IPS-20b (cell line): ENCODE measurements around the gene MCUR1.
"Not testable (repeated sequence)": the region's sequence is repeated elsewhere in the genome, so short reads cannot be mapped to it uniquely, and the experiment has no call there.

Source experiments
- H3K27ac ChIP-seq: one replicate; pipeline ENCODE4 v1.5.1; 2013; ENCODE audit warnings: low read length
- H3K27me3 ChIP-seq: 2 replicates; pipeline ENCODE4 v1.6.1; 2013; ENCODE audit warnings: mild to moderate bottlenecking, low read length, inconsistent platforms; ENCODE audit not compliant: insufficient read depth
- H3K36me3 ChIP-seq: 2 replicates; pipeline ENCODE4 v1.6.1; 2013; ENCODE audit warnings: low read depth, mild to moderate bottlenecking, inconsistent platforms, low read length, moderate library complexity; ENCODE audit not compliant: insufficient read depth
- H3K4me1 ChIP-seq: 2 replicates; pipeline ENCODE4 v1.6.1; 2013; ENCODE audit warnings: mild to moderate bottlenecking, control low read depth, inconsistent platforms, low read length, moderate library complexity; ENCODE audit not compliant: insufficient read depth
- H3K4me3 ChIP-seq: 2 replicates; pipeline ENCODE4 v1.5.1; 2013; ENCODE audit warnings: mild to moderate bottlenecking, low read length, inconsistent platforms
- H3K9ac ChIP-seq: 2 replicates; pipeline ENCODE4 v1.6.1; 2013; ENCODE audit warnings: low read depth, mild to moderate bottlenecking, inconsistent platforms, low read length, moderate library complexity
- H3K9me3 ChIP-seq: 2 replicates; pipeline ENCODE4 v1.6.1; 2013; ENCODE audit warnings: mild to moderate bottlenecking, low read depth, low read length, inconsistent platforms; ENCODE audit not compliant: insufficient read depth

MCUR1 gene

GRCh38 chr6:13847326-13848050, 33.1 kb upstream of the MCUR1 start:
- peak overlapping the region; percentile 39; the same call in 1 of the 2 replicates for H3K4me3 ChIP-seq
- no peak overlapping the region for H3K27ac ChIP-seq
- peak overlapping the region; percentile 33; the same call in 1 of the 2 replicates for H3K9ac ChIP-seq
- no peaks in the 10 kb centered on the region for H3K36me3 ChIP-seq
- H3K27me3 ChIP-seq = no peaks in the 10 kb centered on the region
- peaks cover 21% of the 10 kb centered on the region for H3K4me1 ChIP-seq
- H3K9me3 ChIP-seq = no peaks in the 10 kb centered on the region

- Histone ChIP-seq H3K27me3 (no peaks in the 10 kb centered on the region), H3K4me3 (peak overlapping the region; percentile 39; the same call in 1 of the 2 replicates), H3K9me3 (no peaks in the 10 kb centered on the region), H3K36me3 (no peaks in the 10 kb centered on the region), H3K27ac (no peak overlapping the region), H3K4me1 (peaks cover 21% of the 10 kb centered on the region), H3K9ac (peak overlapping the region; percentile 33; the same call in 1 of the 2 replicates)
Measured at GRCh38 chr6:13846841-13847240, 32.5 kb upstream of the MCUR1 start.

GRCh38 chr6:13841936-13842335, 27.6 kb upstream of the MCUR1 start:
- H3K36me3 ChIP-seq = no peaks in the 10 kb centered on the region
- H3K27ac ChIP-seq = no peak overlapping the region
- H3K9me3 ChIP-seq = no peaks in the 10 kb centered on the region
- H3K4me1 ChIP-seq = peaks cover 5% of the 10 kb centered on the region; the same call in 1 of the 2 replicates
- no peak overlapping the region for H3K9ac ChIP-seq
- H3K4me3 ChIP-seq = no peak overlapping the region
- no peaks in the 10 kb centered on the region for H3K27me3 ChIP-seq

GRCh38 chr6:13838616-13839015, 24.3 kb upstream of the MCUR1 start:
- Histone ChIP-seq H3K27ac (no peak overlapping the region), H3K4me3 (no peak overlapping the region), H3K9me3 (no peaks in the 10 kb centered on the region), H3K27me3 (no peaks in the 10 kb centered on the region), H3K4me1 (peaks cover 4% of the 10 kb centered on the region; the same call in 1 of the 2 replicates), H3K36me3 (no peaks in the 10 kb centered on the region), H3K9ac (no peak overlapping the region)

DNA sequence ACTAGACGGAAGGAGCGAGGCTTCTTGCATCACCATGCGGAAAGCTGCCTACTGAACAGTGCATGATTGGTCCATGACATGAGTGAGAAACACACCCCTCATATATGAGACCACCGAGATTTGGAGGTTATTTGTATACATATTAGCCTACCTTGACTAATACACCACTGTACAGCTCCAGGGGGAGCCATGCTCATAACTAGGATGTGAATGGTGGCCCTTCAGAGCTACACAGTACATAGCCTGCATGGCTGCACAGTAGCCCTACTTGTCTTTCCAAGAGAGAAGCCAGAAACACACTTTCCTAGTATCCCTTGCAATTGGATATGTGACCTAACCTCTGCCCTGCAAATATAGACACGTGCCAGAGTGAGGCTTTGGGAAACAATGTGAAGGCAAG, 21.8 kb upstream of the MCUR1 start:
- Histone ChIP-seq H3K9ac (no peak overlapping the region), H3K4me1 (no peaks in the 10 kb centered on the region), H3K9me3 (no peaks in the 10 kb centered on the region), H3K4me3 (no peak overlapping the region), H3K36me3 (no peaks in the 10 kb centered on the region), H3K27ac (no peak overlapping the region), H3K27me3 (no peaks in the 10 kb centered on the region)

GRCh38 chr6:13834790-13835189, 20.4 kb upstream of the MCUR1 start:
- no peaks in the 10 kb centered on the region for H3K4me1 ChIP-seq
- no peak overlapping the region for H3K9ac ChIP-seq
- no peak overlapping the region for H3K4me3 ChIP-seq
- H3K27ac ChIP-seq = no peak overlapping the region
- H3K27me3 ChIP-seq = no peaks in the 10 kb centered on the region
- H3K9me3 ChIP-seq = no peaks in the 10 kb centered on the region
- no peaks in the 10 kb centered on the region for H3K36me3 ChIP-seq

GRCh38 chr6:13834018-13834417, 19.7 kb upstream of the MCUR1 start:
- not testable (repeated sequence) for H3K4me1 ChIP-seq, H3K9me3 ChIP-seq, H3K36me3 ChIP-seq, H3K9ac ChIP-seq, H3K27ac ChIP-seq, H3K4me3 ChIP-seq, H3K27me3 ChIP-seq

- Histone ChIP-seq H3K4me1 (no peaks in the 10 kb centered on the region), H3K27ac (no peak overlapping the region), H3K27me3 (no peaks in the 10 kb centered on the region), H3K4me3 (no peak overlapping the region), H3K36me3 (no peaks in the 10 kb centered on the region), H3K9ac (no peak overlapping the region), H3K9me3 (peaks cover 5% of the 10 kb centered on the region)
Measured at GRCh38 chr6:13832778-13833177, 18.4 kb upstream of the MCUR1 start.

GRCh38 chr6:13831615-13832014, 17.3 kb upstream of the MCUR1 start:
- no peak overlapping the region for H3K9ac ChIP-seq
- no peaks in the 10 kb centered on the region for H3K4me1 ChIP-seq
- no peak overlapping the region for H3K4me3 ChIP-seq
- peaks cover 5% of the 10 kb centered on the region for H3K9me3 ChIP-seq
- no peaks in the 10 kb centered on the region for H3K27me3 ChIP-seq
- no peak overlapping the region for H3K27ac ChIP-seq
- no peaks in the 10 kb centered on the region for H3K36me3 ChIP-seq

GRCh38 chr6:13830803-13831202, 16.4 kb upstream of the MCUR1 start:
- H3K9me3 ChIP-seq = peaks cover 5% of the 10 kb centered on the region
- no peak overlapping the region for H3K27ac ChIP-seq
- no peaks in the 10 kb centered on the region for H3K4me1 ChIP-seq
- no peaks in the 10 kb centered on the region for H3K27me3 ChIP-seq
- H3K36me3 ChIP-seq = no peaks in the 10 kb centered on the region
- H3K9ac ChIP-seq = no peak overlapping the region
- H3K4me3 ChIP-seq = no peak overlapping the region

DNA sequence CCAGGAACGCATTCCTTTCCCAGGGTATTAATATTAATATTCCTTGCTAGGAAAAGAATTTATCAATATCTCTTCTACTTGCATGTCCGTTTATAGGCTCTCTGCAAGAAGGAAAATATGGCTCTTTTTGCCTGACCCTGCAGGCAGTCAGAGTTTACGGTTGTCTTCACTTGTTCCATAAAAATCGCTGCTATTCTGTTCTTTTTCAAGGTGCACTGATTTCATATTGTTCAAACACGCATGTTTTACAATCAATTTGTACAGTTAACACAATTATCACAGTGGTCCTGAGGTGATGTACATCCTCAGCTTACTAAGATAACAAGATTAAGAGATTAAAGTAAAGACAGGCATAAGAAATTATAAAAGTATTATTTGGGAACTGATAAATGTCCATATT, 15.1 kb upstream of the MCUR1 start:
- H3K27ac ChIP-seq, H3K27me3 ChIP-seq, H3K9ac ChIP-seq, H3K36me3 ChIP-seq, H3K4me3 ChIP-seq, H3K4me1 ChIP-seq, H3K9me3 ChIP-seq: not testable (repeated sequence)

DNA sequence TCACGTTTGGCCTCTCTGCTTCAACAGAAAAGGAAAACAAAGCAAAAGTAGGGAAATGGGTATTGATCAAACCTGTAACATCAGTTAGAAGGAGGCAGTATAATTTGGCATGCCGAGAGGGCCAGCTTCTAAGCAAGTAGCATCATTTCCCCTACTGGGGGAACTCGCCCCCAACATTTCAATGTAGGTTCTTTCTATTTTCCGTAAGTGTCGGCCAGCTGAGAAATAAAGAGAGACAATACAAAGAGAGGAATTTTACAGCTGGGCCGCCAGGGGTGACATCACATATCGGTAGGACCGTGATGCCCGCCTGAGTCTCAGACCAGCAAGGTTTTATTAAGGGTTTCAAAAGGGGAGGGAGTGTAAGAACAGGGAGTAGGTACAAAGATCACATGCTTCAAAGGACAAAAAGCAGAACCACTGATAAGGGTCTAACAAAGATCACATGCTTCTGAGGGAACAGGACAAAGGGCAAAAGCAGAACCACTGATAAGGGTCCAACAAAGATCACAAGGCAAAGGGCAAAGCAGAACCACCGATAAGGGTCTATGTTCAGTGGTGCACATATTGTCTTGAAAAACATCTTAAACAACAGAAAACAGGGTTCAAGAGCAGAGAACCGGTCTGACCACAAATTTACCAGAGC, 14.4 kb upstream of the MCUR1 start:
- not testable (repeated sequence) for H3K4me3 ChIP-seq, H3K27ac ChIP-seq, H3K36me3 ChIP-seq, H3K4me1 ChIP-seq, H3K9ac ChIP-seq, H3K9me3 ChIP-seq, H3K27me3 ChIP-seq
